Astrocyte (in vitro differentiated cells and primary cell): Measurements from ENCODE around the gene OPTN. TPM values are rescaled to one million over a fixed set of nuclear protein-coding genes. Genes with fewer than 3 reads are reported as not detected.

Source experiments
- DNase-seq: peaks from one replicate; pipeline ENCODE4 v3.0.0-alpha.2; 2010; ENCODE audit warnings: low read depth
- FAIRE-seq: peaks from 2 replicates; lab custom pipeline; 2011; peaks lifted over from hg19 to GRCh38; lab: Jason Lieb, UNC
- H2AFZ ChIP-seq: 2 replicates; pipeline ENCODE4 v1.6.0; 2012; ENCODE audit warnings: low read depth, low read length, inconsistent platforms
- H3K27ac ChIP-seq: 2 replicates; pipeline ENCODE4 v1.5.1; 2011; ENCODE audit warnings: low read depth, low read length, inconsistent platforms
- H3K27me3 ChIP-seq: 2 replicates; pipeline ENCODE4 v1.6.0; 2011; ENCODE audit warnings: low read length, inconsistent platforms; ENCODE audit not compliant: insufficient read depth
- H3K36me3 ChIP-seq: 2 replicates; pipeline ENCODE4 v1.5.1; 2011; ENCODE audit warnings: low read length, inconsistent platforms; ENCODE audit not compliant: insufficient read depth
- H3K4me1 ChIP-seq: 2 replicates; pipeline ENCODE4 v1.5.1; 2011; ENCODE audit warnings: low read length, inconsistent platforms; ENCODE audit not compliant: insufficient read depth
- H3K4me2 ChIP-seq: 2 replicates; pipeline ENCODE4 v1.6.0; 2012; ENCODE audit warnings: low read length, inconsistent platforms
- H3K4me3 ChIP-seq: 2 replicates; pipeline ENCODE4 v1.5.1; 2011; ENCODE audit warnings: low read depth, mild to moderate bottlenecking, low read length, inconsistent platforms; ENCODE audit not compliant: insufficient read depth
- H3K79me2 ChIP-seq: 2 replicates; pipeline ENCODE4 v1.6.0; 2012; ENCODE audit warnings: mild to moderate bottlenecking, low read length, inconsistent platforms; ENCODE audit not compliant: insufficient read depth
- H3K9ac ChIP-seq: 2 replicates; pipeline ENCODE4 v1.6.0; 2012; ENCODE audit warnings: mild to moderate bottlenecking, low read length, inconsistent platforms
- H3K9me3 ChIP-seq: 2 replicates; pipeline ENCODE4 v1.5.1; 2012; ENCODE audit warnings: low read depth, mild to moderate bottlenecking, low read length, inconsistent platforms; ENCODE audit not compliant: insufficient read depth
- H4K20me1 ChIP-seq: 2 replicates; pipeline ENCODE4 v1.6.0; 2012; ENCODE audit warnings: low read length, inconsistent platforms; ENCODE audit not compliant: insufficient read depth
- H3K27ac Mint-ChIP-seq: one replicate; pipeline ENCODE4 v1.8.0; 2021; ENCODE audit warnings: mild to moderate bottlenecking, mixed read lengths; ENCODE audit not compliant: unreplicated experiment
- H3K27me3 Mint-ChIP-seq: one replicate; pipeline ENCODE4 v1.8.0; 2021; ENCODE audit warnings: low read depth, mixed read lengths; ENCODE audit not compliant: unreplicated experiment
- H3K36me3 Mint-ChIP-seq: one replicate; pipeline ENCODE4 v1.8.0; 2021; ENCODE audit warnings: low read depth, mixed read lengths; ENCODE audit not compliant: unreplicated experiment
- H3K4me1 Mint-ChIP-seq: one replicate; pipeline ENCODE4 v1.8.0; 2021; ENCODE audit warnings: low read depth, mixed read lengths; ENCODE audit not compliant: unreplicated experiment
- H3K4me3 Mint-ChIP-seq: one replicate; pipeline ENCODE4 v1.8.0; 2021; ENCODE audit warnings: mild to moderate bottlenecking, moderate library complexity, mixed read lengths; ENCODE audit not compliant: unreplicated experiment
- H3K9me3 Mint-ChIP-seq: one replicate; pipeline ENCODE4 v1.8.0; 2021; ENCODE audit warnings: mild to moderate bottlenecking, mixed read lengths; ENCODE audit not compliant: unreplicated experiment
- EZH2 ChIP-seq: IDR thresholded peaks from 2 replicates; pipeline ENCODE4 v1.6.1; 2012; ENCODE audit warnings: mild to moderate bottlenecking, low read length, inconsistent platforms; ENCODE audit not compliant: insufficient read depth
- total RNA-seq: library from RNA; stranded (reverse); gene quantifications from 2 replicates; pipeline ENCODE4 v1.2.1, GENCODE V29; 2021
- TF ChIP-seq, protein P1 (sequence below): IDR thresholded peaks from 2 replicates; pipeline ENCODE4 v1.5.1; 2011; ENCODE audit warnings: low read depth, mild to moderate bottlenecking, inconsistent platforms, low read length, moderate library complexity; ENCODE audit not compliant: insufficient read depth

The OPTN gene
- total RNA-seq, 1 donor from 2014 or later = 164 TPM

DNA sequence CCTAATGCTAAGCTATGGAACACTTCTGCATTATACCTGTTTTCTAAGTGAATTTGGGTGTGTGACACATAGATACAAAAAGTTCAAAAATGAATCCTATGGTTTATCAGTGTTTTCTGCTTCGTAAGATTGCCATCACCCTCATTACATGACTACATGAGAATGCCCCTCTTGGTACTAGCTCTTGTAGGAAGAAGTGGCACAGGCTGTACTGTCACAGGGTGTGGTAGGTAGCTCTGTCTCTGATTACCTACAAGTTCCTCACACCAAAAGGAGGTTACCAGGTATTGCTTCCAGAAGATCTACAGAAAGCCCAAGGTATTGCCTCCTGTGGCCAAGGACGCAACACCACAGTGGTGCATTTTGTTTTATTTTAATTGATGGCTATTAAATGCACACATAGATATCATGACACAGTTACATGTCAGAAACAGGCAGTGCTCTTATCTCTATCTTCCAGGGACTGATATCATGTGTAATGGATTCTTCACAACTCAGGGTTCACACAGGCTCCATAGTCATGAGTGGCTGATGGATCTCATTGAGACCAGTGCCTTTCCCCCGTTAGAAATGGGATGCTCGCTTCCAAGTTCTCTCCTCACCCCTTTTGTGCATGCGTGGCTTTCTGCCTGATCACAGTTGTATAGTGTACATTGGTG is 6.6 kb downstream of the OPTN start:
- no peaks in the 10 kb centered on the region for H3K9me3 Mint-ChIP-seq

DNA sequence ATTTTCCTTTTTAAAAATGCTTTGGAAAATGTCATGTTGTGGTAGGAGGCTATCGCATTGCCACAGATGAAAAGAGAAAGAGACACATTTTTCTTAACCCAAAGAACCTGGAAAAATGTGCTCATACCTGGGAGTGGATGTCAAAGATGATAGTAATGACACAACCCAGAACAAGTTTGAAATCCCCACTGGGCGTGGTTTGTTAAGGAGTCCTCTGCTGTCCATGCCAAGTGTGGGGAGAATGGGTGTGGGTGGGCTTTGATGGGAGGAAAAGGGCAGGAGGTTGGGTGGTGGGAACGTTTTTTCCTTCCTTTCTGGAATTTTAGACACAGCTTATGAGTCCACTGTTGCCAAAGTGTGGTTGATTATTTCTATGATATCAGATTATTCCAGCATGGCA is 10.9 kb downstream of the OPTN start:
- no peak overlapping the region for H3K9ac ChIP-seq
- no peak for DNase-seq
- H3K27me3 ChIP-seq = no peaks in the 10 kb centered on the region
- peaks cover 26% of the 10 kb centered on the region for H3K36me3 Mint-ChIP-seq
- no peak for TF ChIP-seq EZH2
- H3K36me3 ChIP-seq = peaks cover 32% of the 10 kb centered on the region
- no peaks in the 10 kb centered on the region for H3K9me3 Mint-ChIP-seq
- H2AFZ ChIP-seq = no peak overlapping the region
- H4K20me1 ChIP-seq = peaks cover 58% of the 10 kb centered on the region
- no peak for FAIRE-seq
- no peak overlapping the region for H3K27ac Mint-ChIP-seq
- H3K27me3 Mint-ChIP-seq = no peaks in the 10 kb centered on the region
- peaks cover 11% of the 10 kb centered on the region for H3K4me1 Mint-ChIP-seq
- no peak overlapping the region for H3K4me2 ChIP-seq
- H3K4me3 Mint-ChIP-seq = no peak overlapping the region
- peaks cover 5% of the 10 kb centered on the region for H3K4me1 ChIP-seq
- no peak overlapping the region for H3K4me3 ChIP-seq
- H3K79me2 ChIP-seq = peaks cover 11% of the 10 kb centered on the region
- no peaks in the 10 kb centered on the region for H3K9me3 ChIP-seq
- H3K27ac ChIP-seq = no peak overlapping the region

More for the DNA sequence above, 6.6 kb downstream of the OPTN start:
- DNase-seq (no peak), FAIRE-seq (no peak)
- Histone ChIP-seq H3K27me3 (no peaks in the 10 kb centered on the region), H3K36me3 (peaks cover 15% of the 10 kb centered on the region), H4K20me1 (peaks cover 65% of the 10 kb centered on the region), H3K27ac (no peak overlapping the region), H3K4me2 (no peak overlapping the region), H3K9ac (no peak overlapping the region), H3K4me3 (no peak overlapping the region), H3K79me2 (peaks cover 41% of the 10 kb centered on the region), H2AFZ (no peak overlapping the region), H3K9me3 (no peaks in the 10 kb centered on the region), H3K4me1 (peaks cover 13% of the 10 kb centered on the region)
- no peak for TF ChIP-seq EZH2
- TF ChIP-seq, protein P1, sequence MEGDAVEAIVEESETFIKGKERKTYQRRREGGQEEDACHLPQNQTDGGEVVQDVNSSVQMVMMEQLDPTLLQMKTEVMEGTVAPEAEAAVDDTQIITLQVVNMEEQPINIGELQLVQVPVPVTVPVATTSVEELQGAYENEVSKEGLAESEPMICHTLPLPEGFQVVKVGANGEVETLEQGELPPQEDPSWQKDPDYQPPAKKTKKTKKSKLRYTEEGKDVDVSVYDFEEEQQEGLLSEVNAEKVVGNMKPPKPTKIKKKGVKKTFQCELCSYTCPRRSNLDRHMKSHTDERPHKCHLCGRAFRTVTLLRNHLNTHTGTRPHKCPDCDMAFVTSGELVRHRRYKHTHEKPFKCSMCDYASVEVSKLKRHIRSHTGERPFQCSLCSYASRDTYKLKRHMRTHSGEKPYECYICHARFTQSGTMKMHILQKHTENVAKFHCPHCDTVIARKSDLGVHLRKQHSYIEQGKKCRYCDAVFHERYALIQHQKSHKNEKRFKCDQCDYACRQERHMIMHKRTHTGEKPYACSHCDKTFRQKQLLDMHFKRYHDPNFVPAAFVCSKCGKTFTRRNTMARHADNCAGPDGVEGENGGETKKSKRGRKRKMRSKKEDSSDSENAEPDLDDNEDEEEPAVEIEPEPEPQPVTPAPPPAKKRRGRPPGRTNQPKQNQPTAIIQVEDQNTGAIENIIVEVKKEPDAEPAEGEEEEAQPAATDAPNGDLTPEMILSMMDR = no peak
- Mint-ChIP-seq H3K27ac (no peak overlapping the region), H3K36me3 (peaks cover 21% of the 10 kb centered on the region), H3K4me3 (no peak overlapping the region), H3K4me1 (peaks cover 26% of the 10 kb centered on the region), H3K27me3 (no peaks in the 10 kb centered on the region)

- no peaks in the 10 kb centered on the region for H3K27me3 ChIP-seq
- H3K9ac ChIP-seq = no peak overlapping the region
- H3K9me3 ChIP-seq = no peaks in the 10 kb centered on the region
- H3K4me1 Mint-ChIP-seq = no peaks in the 10 kb centered on the region
- H3K36me3 Mint-ChIP-seq = peaks cover 32% of the 10 kb centered on the region
- TF ChIP-seq, protein P1 = no peak
- no peak for TF ChIP-seq EZH2
- H3K27me3 Mint-ChIP-seq = no peaks in the 10 kb centered on the region
- peaks cover 40% of the 10 kb centered on the region for H4K20me1 ChIP-seq
- H3K79me2 ChIP-seq = no peaks in the 10 kb centered on the region
- no peak overlapping the region for H3K4me3 Mint-ChIP-seq
- no peak overlapping the region for H3K27ac ChIP-seq
- no peaks in the 10 kb centered on the region for H3K4me1 ChIP-seq
- no peaks in the 10 kb centered on the region for H3K9me3 Mint-ChIP-seq
- no peak overlapping the region for H3K4me2 ChIP-seq
- FAIRE-seq (no peak), DNase-seq (no peak)
- no peak overlapping the region for H3K27ac Mint-ChIP-seq
- H2AFZ ChIP-seq = no peak overlapping the region
- no peak overlapping the region for H3K4me3 ChIP-seq
- peaks cover 43% of the 10 kb centered on the region for H3K36me3 ChIP-seq
Measured at GRCh38 chr10:13113544-13113943, 13.6 kb downstream of the OPTN start.
